GM18870 (cell line): ENCODE results near the gene ALAS1.
"Not testable (repeated sequence)": the region's sequence is repeated elsewhere in the genome, so short reads cannot be mapped to it uniquely, and the experiment has no call there.

Experiments used
- ATAC-seq: cut with Tn5 transposase; IDR thresholded peaks from one replicate; pipeline ENCODE4 v1.9.1; 2021; ENCODE audit warnings: moderate library complexity; ENCODE audit not compliant: unreplicated experiment

The ALAS1 gene

DNA sequence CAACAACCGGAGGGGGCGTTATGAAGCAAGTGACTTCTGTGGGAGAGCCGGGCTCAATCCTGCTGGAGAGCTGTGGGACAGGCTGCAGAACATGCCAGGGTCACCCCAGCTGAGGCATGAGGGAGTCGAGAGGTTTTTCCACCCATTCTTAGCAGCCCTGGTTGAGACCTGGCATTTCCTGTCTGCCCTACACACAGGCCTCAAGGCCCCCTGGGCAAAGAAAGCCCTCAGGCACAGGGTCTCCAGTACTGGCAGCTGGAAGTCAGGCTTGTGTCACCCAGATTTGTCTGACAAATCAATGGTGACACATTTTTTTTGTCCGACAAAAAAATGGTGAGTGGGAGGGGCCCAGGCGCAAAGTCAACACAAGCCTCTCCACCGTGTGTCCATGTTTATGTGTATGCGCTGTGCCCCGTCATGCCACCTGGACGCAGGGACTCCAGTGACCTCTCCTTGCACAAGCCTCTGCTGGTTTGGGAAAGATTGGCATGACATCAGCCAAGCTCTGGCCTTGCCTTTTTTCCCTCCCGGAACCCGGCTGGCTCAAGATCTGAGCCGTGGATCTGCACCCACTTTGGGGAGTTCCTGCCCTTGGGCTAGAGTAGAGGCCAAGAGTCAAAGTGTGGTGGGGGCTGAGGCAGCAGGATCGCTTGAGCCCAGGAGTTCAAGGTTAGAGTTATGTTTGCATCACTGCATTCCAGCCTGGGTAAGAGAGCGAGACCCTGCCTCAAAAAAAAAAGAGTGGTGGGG lies 20.8 kb upstream of the ALAS1 start:
- no peak for ATAC-seq

DNA sequence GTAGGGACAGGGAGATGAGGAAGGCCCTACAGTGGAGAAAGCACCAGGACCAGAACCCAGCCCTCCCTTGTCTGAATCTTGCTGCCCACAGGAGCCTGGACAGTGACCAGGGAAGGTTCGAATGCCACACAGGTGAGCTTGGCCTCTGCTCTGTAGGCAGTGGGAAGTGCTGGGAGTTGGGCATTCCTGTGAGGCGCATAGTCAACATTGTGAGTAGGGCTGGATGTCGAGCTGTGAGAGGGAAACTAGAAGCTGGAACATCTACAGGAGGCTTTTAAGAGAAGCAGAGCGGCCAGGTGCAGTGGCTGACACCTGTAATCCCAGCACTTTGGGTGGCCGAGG lies 20.3 kb upstream of the ALAS1 start:
- no peak for ATAC-seq

DNA sequence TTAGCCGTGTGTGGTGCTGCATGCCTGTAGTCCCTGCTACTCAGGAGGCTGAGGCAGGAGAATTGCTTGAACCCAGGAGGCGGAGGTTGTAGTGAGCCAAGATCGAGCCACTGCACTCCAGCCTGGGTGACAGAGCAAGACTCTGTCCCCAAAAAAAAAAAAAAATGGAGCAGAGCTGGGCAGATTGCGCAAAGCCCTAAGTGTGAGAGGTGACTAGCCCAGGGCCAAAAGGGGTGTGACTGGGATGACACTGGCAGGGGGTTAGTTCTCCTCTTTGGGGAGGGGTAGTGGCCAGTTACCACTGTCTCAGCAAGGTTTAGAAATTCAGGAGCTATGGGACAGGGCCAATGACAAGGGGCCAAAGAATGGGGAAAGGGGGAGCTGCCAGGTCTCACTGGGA lies 19.8 kb upstream of the ALAS1 start:
- ATAC-seq = not testable (repeated sequence)

DNA sequence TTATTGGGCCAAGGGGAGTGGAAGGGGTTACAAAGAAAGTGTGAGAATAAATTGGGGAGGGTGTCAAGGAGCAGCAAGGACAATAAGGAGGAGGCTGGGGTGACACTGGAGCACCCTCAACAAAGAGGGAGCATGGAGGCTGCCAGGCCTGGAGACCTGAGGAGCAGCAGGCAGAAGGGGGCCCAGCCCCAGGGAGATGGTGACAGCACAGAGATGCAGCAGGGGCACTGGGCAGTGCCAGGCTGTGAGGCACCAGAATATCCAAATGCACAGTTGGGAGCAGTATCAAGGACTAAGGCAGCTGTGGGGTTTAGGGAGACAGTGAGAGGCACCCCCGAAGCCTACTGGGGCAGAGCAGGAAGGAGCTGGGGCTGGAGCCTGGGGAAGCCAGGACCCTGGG lies 19.4 kb upstream of the ALAS1 start:
- ATAC-seq = no peak

DNA sequence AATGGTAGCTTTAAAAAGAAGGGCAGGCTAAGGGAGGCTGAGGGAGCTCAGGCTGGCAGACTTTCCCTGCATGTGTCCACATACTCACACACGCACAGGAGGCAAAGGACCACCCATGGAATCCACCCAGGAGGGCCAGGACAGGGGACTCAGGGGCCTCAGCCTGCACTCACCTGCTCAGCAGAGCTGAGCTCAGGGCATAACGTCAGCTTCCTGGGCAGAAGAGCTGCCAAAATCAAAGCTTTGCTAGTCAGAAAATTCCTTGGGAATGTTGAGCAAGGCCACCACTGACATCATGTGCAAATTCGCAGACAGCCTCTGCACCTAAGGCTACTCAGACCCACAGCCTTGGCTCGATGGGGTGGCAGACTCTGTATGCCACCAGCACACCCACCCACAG lies 16.4 kb upstream of the ALAS1 start:
- no peak for ATAC-seq

DNA sequence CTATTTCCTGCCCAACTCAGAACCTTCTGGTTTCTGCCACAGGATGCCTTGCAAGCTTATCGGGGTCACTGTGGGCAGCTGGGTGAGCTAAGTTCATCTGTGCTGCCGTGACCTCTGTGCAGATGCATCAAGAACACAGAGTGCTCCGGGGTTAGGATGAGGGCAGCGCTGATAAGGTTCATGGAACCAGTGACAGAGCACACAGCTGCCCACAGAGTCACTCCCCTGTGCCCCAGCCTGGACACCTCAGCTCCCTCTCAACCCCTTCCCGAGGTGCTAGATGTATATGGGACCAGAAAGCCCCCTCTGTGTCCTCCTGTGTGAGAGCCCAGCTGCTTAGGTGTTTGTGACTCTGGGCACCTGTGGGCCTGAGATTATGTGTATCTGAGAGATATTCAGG lies 15.8 kb upstream of the ALAS1 start:
- ATAC-seq = no peak

DNA sequence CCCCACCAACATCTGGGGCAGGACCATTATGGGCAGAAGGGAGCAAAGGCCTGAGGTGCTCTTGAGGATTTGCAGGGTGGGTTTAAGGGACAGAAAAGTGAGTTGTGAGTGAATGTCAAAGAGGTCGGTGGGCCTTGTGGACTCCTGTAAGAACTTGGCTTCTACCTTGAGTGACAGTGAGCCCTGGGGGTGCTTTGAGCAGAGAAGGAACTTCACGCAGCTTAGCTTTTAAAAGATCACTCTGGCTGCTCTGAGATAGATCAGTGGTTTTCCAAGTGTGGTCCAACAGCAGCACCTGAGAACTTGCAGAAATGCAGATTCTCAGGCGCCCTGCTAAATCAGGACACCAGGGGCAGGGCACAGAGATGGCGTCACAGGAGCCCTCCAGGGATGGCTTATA lies 15.3 kb upstream of the ALAS1 start:
- no peak for ATAC-seq

DNA sequence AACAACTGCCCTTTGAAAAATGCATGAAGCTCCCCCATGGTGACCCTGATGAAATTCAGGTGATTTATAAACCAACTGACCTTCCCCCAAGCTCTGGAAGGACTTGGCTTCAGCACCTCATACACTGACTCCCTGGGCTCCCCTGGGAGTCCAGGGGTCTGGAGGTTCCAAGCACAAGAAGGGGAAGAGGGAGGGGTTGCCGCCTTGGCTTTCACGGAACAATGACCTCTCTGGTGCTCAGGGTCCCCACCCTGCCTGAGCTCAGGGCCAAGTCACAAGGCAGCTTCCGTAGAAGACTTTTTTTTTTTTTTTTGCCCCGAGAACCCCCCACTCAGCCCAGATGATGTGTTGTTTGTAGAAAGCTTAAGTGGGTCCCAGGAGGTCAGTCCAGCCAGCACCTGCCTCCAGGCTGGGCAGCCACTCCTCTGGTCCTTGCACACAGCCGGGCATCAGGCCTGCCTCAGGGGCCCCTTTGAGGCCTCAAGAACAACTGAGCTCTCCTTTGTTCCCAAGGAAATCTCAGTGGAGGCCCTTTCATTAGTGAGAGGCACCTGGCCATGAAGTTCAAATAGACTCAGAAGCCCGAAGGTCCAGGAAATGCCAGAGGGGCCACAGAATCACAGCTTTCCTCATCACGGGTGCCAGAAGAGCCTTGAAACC lies 14.0 kb upstream of the ALAS1 start:
- no peak for ATAC-seq

DNA sequence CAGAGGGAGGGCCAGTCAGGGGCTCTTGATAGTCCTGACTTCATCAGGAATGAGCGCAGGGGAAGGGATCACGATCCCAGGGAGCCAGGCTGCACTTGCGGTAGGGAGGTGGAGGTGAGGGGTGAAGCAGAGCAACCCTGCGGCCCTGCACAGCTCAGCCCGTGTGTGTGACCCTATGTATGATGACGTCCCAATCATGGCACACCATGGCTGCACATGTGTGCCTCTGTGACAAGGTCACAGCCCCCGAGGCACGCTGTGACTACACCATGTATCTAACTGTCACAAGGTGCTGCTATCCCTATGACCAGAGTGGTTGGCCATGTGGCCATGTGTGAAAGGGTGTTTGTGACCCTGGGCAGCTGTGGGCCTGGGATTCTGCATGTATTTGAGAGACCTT lies 13.3 kb upstream of the ALAS1 start:
- no peak for ATAC-seq

DNA sequence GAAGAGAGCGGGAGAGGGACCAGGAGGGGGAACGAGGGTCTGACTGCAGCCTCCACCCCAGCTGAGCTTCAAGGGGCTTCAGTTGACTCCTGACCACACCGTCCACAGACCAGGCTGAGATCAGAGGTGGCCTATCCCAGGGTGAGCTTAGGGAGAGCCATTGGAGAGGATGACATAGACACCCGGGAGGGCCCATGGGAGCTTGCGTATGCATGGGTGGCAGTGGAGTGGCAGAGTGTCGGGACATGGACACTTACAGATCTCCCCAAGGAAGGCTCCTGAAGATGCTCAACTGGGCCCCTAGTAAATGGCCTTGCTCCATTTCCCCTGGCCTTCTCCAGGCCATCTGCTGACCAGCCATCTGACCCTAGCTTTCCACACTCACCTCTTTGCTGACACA lies 12.6 kb upstream of the ALAS1 start:
- ATAC-seq = no peak

DNA sequence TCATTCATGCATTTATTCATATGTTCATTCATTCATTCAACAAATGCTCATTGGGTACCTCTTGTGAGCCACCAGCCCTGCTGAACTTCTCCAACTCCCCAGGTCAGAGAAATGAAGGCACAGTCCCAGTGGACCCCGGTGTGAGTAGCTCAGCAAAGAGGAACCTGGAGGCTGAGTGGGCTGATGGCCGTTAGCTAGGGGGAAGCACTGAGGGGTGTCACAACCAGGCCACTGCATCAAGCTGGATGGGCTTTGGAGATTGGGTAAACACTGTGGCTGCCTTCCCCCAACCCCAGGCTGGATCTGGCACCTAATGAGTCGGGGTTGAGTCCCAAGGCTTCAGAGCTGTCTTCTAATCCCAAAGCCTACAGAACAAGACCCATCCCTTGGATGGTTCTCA lies 12.1 kb upstream of the ALAS1 start:
- no peak for ATAC-seq

DNA sequence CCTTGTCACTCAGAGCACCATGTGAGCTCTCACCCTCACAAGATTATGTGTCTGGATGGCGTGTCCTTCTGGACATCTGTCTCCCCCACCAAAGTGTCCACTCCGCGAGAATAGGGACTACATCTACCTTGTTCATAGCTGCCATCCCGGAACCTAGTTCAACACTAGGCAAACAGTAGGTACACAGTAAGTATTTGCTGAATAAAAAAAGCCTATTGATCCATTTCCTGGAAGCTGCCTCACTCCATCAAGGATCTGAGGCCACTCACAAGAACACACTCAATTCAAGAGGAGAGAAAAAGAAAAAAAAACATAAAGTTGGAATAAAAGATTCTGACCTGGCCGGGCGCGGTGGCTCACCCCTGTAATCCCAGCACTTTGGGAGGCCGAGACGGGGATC lies 11.2 kb upstream of the ALAS1 start:
- no peak for ATAC-seq

DNA sequence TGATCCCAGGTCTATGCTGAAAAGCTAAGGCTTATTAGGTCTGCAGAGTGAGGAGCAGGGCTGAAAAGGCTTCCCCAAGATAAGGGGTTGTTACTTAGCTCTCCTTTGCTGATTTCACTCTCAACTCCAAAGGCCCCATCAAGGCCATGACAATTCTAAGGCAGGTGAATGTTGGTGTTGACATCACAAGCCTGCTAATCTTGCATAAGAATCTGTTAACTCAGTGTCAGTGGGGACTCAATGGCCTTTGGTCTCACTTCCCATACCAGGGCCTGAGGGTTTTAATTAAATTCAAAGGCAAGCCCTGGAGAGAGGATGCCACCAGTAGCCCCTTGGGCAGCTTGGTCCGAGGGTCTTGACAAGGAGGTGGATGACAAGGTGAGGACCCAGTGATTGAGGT lies 9.4 kb upstream of the ALAS1 start:
- no peak for ATAC-seq

DNA sequence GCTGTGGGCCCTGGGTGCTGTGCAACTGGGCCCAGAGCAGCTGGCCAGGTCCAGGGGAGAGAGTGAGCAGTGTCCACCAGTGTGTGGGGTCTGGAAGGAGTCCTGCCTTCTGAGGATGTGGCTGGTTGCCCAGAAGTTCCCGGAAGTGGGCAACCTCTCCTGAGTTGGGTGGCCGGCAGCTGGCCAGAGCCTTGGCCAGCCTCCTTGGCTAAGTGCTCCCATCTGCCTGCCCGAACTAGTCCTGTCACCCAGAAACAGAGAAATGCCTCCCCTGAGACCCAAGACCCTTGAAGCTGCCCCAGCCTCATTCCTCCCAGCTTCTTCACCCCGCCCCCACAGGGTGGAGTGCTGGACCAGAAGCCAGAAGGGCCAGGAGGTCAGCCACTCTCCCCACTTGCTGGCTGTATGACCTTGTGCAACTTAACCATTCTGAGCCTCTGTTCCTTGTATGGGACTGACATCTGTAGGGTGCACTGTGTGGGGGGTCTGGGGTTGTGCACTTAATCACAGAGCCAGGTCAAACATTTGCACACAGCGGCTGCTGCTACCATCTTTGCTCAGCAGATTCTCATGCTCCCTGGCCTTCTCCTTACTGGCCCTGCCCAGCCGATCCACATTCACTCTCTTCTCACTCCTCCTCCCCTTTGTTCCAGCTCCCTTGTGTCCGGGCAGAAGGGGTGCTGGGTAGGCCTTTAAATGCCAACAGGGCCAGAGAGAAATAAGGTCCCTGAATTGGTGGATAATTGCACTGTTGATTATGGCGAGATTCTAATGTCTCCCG lies 7.5 kb upstream of the ALAS1 start:
- no peak for ATAC-seq

DNA sequence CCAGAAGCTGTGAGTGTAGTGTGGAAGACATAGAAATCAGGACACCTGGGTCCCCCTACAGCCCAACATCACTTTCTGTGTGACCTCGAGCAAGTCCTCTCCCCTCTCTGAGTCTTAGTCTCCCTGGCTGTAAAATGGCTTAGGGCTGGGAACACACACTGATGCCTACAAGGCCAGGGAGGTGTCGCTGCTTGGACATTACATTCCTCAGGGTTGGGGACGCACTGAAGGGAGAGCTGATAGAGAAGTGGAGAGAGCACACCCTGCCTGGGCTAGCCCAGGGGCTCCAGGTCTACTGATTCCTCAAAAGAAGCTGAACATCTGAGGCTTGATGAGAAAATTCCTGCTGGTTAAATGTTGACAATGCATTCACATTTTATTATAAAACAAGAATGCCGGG lies 6.3 kb upstream of the ALAS1 start:
- ATAC-seq = no peak

DNA sequence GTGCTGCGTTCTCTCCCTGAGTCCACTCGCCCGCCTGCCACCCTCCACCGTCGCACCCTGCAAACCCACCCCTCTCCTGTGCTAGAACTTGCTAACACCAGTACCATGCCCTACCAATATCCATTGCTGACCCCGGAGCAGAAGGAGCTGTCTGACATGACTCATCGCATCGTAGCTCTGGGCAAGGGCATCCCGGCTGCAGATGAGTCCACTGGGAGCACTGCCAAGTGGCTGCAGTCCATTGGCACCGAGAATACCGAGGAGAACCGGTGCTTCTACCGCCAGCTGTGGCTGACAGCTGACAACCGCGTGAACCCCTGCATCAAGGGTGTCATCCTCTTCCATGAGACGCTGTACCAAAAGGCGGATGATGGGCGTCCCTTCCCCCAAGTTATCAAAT lies 4.9 kb upstream of the ALAS1 start:
- ATAC-seq = no peak

DNA sequence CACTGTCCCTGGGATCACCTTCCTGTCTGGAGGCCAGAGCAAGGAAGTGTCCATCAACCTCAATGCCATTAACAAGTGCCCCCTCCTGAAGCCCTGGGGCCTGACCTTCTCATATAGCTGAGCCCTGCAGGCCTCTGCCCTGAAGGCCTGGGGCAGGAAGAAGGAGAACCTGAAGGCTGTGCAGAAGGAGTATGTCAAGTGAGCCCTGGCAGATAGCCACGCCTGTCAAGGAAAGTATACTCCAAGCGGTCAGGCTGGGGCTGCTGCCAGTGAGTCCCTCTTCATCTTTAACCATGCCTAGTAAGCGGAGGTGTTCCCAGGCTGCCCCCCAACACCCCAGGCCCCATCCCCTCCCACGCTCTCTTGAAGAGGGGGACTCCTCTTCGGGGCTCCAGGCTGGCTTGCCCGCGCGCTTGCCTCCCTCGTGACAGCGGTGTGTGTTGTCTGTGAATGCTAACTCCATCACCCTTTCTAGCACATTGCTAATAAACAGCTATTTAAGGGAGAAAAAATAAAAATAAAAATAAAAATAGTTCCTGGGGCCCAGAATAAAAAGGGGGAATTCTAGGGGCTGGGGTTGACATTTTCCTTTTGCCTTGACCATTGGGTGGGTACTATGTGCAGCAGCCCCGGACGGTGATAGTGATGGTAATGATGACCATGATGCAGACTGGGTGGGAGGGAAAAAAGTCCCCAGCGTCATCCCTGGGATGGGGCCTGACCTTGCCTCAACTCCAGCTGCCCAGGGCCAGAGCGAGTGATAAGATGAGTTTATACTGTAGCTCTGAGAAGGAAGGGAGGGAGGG lies 3.3 kb upstream of the ALAS1 start:
- ATAC-seq = no peak

DNA sequence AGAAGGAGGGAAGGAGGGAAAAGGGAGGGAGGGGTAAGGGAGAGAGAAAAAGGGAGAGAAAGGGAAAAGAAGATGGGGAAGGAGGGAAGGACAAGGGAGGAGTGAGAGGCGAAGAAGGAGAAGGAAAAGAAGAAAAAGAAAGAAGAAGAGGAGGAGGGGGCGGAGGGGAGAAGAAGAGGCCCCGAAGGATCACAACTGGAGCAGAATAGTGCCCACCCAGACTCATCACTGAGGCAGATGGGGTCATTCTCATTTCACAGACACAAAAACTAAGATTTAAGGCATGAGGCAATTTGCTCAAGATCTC lies 2.7 kb upstream of the ALAS1 start:
- ATAC-seq = no peak

DNA sequence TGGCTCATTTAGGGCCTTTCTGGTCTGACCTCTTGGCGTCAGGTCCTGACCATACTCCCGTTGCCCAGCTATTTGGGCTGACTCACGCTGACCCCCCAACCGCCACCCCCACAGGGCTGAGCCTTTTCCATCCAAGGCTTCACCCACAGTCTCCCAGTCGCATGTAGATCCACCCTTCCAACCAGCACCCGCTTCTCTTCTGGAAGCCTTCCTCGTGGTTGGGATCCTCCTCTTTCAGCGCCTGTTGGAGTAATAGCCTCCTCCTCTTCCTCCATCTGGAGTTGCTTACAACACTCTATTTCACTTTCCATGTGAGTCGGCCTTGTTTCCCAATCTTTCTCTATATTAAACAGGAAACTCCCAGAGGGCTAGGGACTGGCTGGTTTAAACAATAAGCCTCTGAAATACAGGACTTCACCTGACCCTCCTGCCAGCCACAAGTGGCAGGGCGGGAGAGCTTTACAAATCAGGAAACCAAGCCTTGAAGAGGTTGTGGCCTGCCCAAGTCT lies 2.1 kb upstream of the ALAS1 start:
- ATAC-seq = no peak

DNA sequence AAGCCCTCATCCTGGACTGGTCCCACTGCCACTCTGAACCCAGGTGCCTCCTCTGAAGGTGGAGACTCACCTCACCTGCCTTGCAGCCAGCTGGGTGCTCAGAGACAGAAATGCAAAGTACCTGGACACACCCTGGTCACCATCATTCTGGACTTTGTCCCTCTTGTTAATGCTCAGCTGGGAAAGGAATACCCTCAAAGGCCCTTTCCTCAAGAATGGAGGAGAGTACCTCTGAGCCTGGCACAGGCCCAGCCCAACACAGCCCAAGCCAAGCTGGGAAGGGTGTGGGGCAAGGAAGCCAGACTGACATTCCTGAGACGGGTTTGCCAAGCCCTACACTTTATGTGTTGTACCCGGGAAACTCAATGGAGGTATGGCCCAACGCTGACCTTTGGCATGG lies 983 bp upstream of the ALAS1 start:
- no peak for ATAC-seq

DNA sequence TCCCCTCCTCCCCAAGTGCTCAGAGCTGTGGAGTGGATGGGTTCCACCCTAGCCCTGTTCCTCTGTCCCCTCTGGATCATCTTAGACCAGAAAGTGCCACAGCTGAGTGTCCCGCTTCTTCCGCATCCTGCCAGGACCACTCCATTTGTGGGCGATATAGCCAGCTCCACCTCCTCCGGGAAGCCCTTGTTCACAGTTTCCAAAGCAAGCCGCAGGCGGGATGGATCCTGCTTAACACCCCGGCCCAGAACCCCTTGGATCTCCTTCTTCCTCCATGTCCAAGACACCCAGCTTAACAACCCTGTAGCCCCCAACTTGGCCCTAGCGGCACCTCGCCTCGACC lies 490 bp upstream of the ALAS1 start:
- ATAC-seq = no peak
